WERI-Rb-1 (cell line): ENCODE measurements around the gene TYRO3.

Experiments
- DNase-seq: peaks from one replicate; pipeline ENCODE4 v3.0.0-alpha.2; 2020
- H3K27ac ChIP-seq: fragments of 250-450 bp; sonication (Bioruptor Pico); 2 replicates; pipeline ENCODE4 v1.5.1; 2020; ENCODE audit warnings: mild to moderate bottlenecking, moderate library complexity
- H3K27me3 ChIP-seq: fragments of 250-450 bp; sonication (Bioruptor Pico); 2 replicates; pipeline ENCODE4 v1.5.1; 2021; ENCODE audit warnings: mild to moderate bottlenecking, low read depth, moderate library complexity; ENCODE audit not compliant: insufficient read depth, severe bottlenecking
- H3K36me3 ChIP-seq: fragments of 250-450 bp; sonication (Bioruptor Pico); 2 replicates; pipeline ENCODE4 v1.5.1; 2020; ENCODE audit warnings: mild to moderate bottlenecking, moderate library complexity
- H3K4me3 ChIP-seq: 2 replicates; pipeline ENCODE4 v1.5.1; 2011; ENCODE audit warnings: low read depth, mild to moderate bottlenecking, control low read depth, low read length
- H3K9me3 ChIP-seq: fragments of 250-450 bp; sonication (Bioruptor Pico); 2 replicates; pipeline ENCODE4 v1.5.1; 2021; ENCODE audit warnings: mild to moderate bottlenecking, moderate library complexity; ENCODE audit not compliant: severe bottlenecking
- TF ChIP-seq, protein P1 (sequence below): IDR thresholded peaks from 2 replicates; pipeline ENCODE4 v1.5.1; 2011; ENCODE audit warnings: low read depth, mild to moderate bottlenecking, control low read depth, inconsistent platforms, low read length

The TYRO3 gene

DNA sequence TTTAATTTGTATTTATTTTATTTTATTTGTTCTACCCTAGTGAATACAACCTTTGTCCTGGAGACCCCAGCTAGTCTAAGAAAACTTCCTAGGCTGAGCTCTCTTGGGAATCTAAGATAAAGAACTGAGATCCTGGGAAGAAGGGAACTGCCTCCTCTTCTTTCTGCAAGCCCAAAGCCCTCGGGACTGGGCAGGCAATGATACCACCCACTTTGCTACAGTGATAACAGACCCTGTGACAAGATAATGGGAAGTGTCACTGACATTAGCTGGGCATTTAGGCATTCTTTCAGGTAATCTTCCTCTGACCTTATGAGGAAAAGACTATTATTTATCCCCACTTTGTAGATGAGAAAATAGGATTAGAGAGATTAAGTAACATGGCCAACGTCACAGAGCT, 15.1 kb downstream of the TYRO3 start:
- H3K36me3 ChIP-seq: peaks cover 7% of the 10 kb centered on the region; the same call in 1 of the 2 replicates
- DNase-seq: peak; percentile 42
- no peak overlapping the region for H3K27ac ChIP-seq
- H3K4me3 ChIP-seq: no peak overlapping the region
- H3K27me3 ChIP-seq: no peaks in the 10 kb centered on the region
- TF ChIP-seq, protein P1, sequence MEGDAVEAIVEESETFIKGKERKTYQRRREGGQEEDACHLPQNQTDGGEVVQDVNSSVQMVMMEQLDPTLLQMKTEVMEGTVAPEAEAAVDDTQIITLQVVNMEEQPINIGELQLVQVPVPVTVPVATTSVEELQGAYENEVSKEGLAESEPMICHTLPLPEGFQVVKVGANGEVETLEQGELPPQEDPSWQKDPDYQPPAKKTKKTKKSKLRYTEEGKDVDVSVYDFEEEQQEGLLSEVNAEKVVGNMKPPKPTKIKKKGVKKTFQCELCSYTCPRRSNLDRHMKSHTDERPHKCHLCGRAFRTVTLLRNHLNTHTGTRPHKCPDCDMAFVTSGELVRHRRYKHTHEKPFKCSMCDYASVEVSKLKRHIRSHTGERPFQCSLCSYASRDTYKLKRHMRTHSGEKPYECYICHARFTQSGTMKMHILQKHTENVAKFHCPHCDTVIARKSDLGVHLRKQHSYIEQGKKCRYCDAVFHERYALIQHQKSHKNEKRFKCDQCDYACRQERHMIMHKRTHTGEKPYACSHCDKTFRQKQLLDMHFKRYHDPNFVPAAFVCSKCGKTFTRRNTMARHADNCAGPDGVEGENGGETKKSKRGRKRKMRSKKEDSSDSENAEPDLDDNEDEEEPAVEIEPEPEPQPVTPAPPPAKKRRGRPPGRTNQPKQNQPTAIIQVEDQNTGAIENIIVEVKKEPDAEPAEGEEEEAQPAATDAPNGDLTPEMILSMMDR: no peak
- no peaks in the 10 kb centered on the region for H3K9me3 ChIP-seq

DNA sequence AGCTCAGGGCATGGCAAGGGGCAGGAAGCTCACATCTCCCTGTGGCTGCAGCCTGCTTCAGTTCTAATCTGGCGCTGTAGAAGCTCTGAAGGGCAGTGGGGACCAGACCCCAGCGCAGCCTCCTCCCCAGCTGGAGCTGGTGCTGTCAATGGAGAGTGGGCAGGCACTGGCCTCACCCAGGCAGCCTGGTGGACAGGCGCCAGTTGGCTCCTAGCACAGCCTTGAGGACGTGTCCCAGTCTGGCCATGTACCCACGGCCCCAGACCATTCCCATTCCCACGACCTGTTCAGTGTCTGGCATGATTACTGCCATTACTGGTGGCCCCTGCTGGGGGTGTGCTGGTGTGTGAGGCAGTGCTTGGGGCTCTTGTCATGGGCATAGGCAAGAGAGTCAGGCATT, 16.3 kb downstream of the TYRO3 start:
- Histone ChIP-seq H3K27me3 (no peaks in the 10 kb centered on the region), H3K9me3 (no peaks in the 10 kb centered on the region), H3K27ac (no peak overlapping the region), H3K36me3 (peaks cover 7% of the 10 kb centered on the region; the same call in 1 of the 2 replicates), H3K4me3 (no peak overlapping the region)
- no peak for DNase-seq
- TF ChIP-seq, protein P1: no peak

DNA sequence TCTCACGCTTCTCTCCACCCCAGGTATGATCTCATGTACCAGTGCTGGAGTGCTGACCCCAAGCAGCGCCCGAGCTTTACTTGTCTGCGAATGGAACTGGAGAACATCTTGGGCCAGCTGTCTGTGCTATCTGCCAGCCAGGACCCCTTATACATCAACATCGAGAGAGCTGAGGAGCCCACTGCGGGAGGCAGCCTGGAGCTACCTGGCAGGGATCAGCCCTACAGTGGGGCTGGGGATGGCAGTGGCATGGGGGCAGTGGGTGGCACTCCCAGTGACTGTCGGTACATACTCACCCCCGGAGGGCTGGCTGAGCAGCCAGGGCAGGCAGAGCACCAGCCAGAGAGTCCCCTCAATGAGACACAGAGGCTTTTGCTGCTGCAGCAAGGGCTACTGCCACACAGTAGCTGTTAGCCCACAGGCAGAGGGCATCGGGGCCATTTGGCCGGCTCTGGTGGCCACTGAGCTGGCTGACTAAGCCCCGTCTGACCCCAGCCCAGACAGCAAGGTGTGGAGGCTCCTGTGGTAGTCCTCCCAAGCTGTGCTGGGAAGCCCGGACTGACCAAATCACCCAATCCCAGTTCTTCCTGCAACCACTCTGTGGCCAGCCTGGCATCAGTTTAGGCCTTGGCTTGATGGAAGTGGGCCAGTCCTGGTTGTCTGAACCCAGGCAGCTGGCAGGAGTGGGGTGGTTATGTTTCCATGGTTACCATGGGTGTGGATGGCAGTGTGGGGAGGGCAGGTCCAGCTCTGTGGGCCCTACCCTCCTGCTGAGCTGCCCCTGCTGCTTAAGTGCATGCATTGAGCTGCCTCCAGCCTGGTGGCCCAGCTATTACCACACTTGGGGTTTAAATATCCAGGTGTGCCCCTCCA, 19.1 kb downstream of the TYRO3 start:
- DNase-seq: no peak
- no peak overlapping the region for H3K4me3 ChIP-seq
- TF ChIP-seq, protein P1: no peak
- H3K27ac ChIP-seq: no peak overlapping the region
- H3K36me3 ChIP-seq: peaks cover 7% of the 10 kb centered on the region; the same call in 1 of the 2 replicates
- no peaks in the 10 kb centered on the region for H3K27me3 ChIP-seq
- H3K9me3 ChIP-seq: no peaks in the 10 kb centered on the region

DNA sequence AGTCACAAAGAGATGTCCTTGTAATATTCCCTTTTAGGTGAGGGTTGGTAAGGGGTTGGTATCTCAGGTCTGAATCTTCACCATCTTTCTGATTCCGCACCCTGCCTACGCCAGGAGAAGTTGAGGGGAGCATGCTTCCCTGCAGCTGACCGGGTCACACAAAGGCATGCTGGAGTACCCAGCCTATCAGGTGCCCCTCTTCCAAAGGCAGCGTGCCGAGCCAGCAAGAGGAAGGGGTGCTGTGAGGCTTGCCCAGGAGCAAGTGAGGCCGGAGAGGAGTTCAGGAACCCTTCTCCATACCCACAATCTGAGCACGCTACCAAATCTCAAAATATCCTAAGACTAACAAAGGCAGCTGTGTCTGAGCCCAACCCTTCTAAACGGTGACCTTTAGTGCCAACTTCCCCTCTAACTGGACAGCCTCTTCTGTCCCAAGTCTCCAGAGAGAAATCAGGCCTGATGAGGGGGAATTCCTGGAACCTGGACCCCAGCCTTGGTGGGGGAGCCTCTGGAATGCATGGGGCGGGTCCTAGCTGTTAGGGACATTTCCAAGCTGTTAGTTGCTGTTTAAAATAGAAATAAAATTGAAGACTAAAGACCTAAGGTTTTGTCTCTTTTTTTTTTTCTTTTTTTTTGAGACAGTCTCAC, 19.8 kb downstream of the TYRO3 start:
- H3K9me3 ChIP-seq: no peaks in the 10 kb centered on the region
- no peak overlapping the region for H3K27ac ChIP-seq
- TF ChIP-seq, protein P1: no peak
- H3K27me3 ChIP-seq: no peaks in the 10 kb centered on the region
- no peak for DNase-seq
- H3K4me3 ChIP-seq: no peak overlapping the region
- no peaks in the 10 kb centered on the region; the same call in 1 of the 2 replicates for H3K36me3 ChIP-seq

DNA sequence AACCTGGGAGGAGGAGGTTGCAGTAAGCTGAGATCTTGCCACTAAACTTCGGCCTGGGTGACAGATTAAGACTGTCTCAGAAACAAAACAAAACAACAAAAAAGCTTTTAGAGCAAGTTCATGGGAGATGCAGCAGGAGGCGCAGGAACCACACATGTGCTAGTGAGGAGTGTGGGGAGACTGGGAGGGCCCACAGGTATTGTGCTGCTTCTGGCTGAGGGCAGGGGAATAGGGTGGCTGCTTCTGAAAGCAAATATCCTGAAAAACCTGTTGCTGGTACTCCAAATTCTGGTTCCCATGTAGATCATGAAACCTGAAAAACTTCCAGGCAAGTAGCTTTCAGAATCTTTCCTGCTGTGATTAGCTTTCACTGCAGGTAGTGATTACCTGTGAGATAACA, 22.1 kb downstream of the TYRO3 start:
- H3K27ac ChIP-seq: no peak overlapping the region
- TF ChIP-seq, protein P1: peak; percentile 48; the same call in 1 of the 2 replicates
- H3K27me3 ChIP-seq: no peaks in the 10 kb centered on the region
- H3K9me3 ChIP-seq: no peaks in the 10 kb centered on the region
- peak; percentile 29 for DNase-seq
- H3K4me3 ChIP-seq: no peak overlapping the region
- no peaks in the 10 kb centered on the region; the same call in 1 of the 2 replicates for H3K36me3 ChIP-seq
